Lung (tissue), 12 donors: ENCODE measurements around the gene CA12. TPM values are rescaled to one million over a fixed set of nuclear protein-coding genes. Genes with fewer than 3 reads are reported as not detected.
"Not testable (repeated sequence)": the region's sequence is repeated elsewhere in the genome, so short reads cannot be mapped to it uniquely, and the experiment has no call there.

Experiments
- ATAC-seq: fragments of 200-7000 bp; cut with Tn5 transposase; one replicate; pipeline ENCODE4 v1.9.1; 2020; ENCODE audit warnings: moderate number of reproducible peaks; ENCODE audit not compliant: insufficient read depth, low FRiP score
- DNase-seq, 3 donors: peaks; one replicate each; pipeline ENCODE4 v3.0.0-alpha.2; 2013 to 2017
- H3K27ac ChIP-seq, 2 donors: one replicate each; pipeline ENCODE4 v1.5.1; 2013; ENCODE audit warnings: mild to moderate bottlenecking in 2 of 2, moderate library complexity in 2 of 2, control low read depth in 1 of 2, inconsistent platforms in 1 of 2, low read depth in 1 of 2, low read length in 1 of 2
- H3K27me3 ChIP-seq, 3 donors: one replicate each; pipeline ENCODE4 v1.5.1; 2013; ENCODE audit warnings: low read length in 2 of 3; ENCODE audit not compliant: control insufficient read depth in 3 of 3, insufficient read depth in 3 of 3
- H3K36me3 ChIP-seq, 4 donors: one replicate each; pipeline ENCODE4 v1.5.1; 2013; ENCODE audit warnings: low read length in 4 of 4, mild to moderate bottlenecking in 1 of 4, moderate library complexity in 1 of 4; ENCODE audit not compliant: control insufficient read depth in 4 of 4, insufficient read depth in 4 of 4
- H3K4me1 ChIP-seq, 5 donors: one replicate each; pipeline ENCODE4 v1.5.1; 2013; ENCODE audit warnings: low read length in 5 of 5, mild to moderate bottlenecking in 2 of 5, moderate library complexity in 1 of 5; ENCODE audit not compliant: control insufficient read depth in 5 of 5, insufficient read depth in 5 of 5
- H3K4me3 ChIP-seq: one replicate; pipeline ENCODE4 v1.5.1; 2013; ENCODE audit warnings: mild to moderate bottlenecking, control low read depth, moderate library complexity
- H3K9ac ChIP-seq, 2 donors: one replicate each; pipeline ENCODE4 v1.5.1; 2013; ENCODE audit warnings: low read length in 2 of 2, control low read depth in 1 of 2; ENCODE audit not compliant: insufficient read depth in 1 of 2
- H3K9me3 ChIP-seq, 4 donors: one replicate each; pipeline ENCODE4 v1.5.1; 2013; ENCODE audit warnings: low read length in 3 of 4, mild to moderate bottlenecking in 1 of 4, moderate library complexity in 1 of 4; ENCODE audit not compliant: control insufficient read depth in 4 of 4, insufficient read depth in 3 of 4
- CTCF ChIP-seq: IDR thresholded peaks from 2 replicates; pipeline ENCODE4 v1.5.1; 2012; ENCODE audit warnings: mild to moderate bottlenecking; ENCODE audit errors: control extremely low read depth, extremely low read depth
- WGBS, 2 donors: extraction: QIAGEN DNeasy Blood & Tissue Kit; methylation state at CpG; one replicate each; pipeline ENCODE4 v1.1.7; 2013; 5-methylcytosine and 5-hydroxymethylcytosine counted together
- polyA plus RNA-seq, 2 donors: library from polyadenylated mRNA; stranded (reverse); fragments of 200-250 nt; gene quantifications; one replicate each; pipeline ENCODE4 v1.2.1, GENCODE V29; 2013
- total RNA-seq, 2 donors: library from RNA; depleted of rRNA in 1 of 2; stranded (reverse); fragments of >200 nt in 1 of 2; gene quantifications; one replicate each; pipeline ENCODE4 v1.2.1, GENCODE V29; 2014 to 2021
- donor health status: control.
- donor health status: control.
- donor health status: Bipolar disorder and iron deficiency.
- donor health status: healthy.
- donor health status: DM: yes; HTN: yes; CAD: no.

Gene CA12
- total and polyA plus RNA-seq, 4 donors: 2.2 to 46.8 (median 5.8) TPM

- no peak overlapping the region for H3K27ac ChIP-seq
- ATAC-seq (no peak), DNase-seq (peak; percentile 15 to 38 (median 30))
- H3K9me3 ChIP-seq: no peaks in the 10 kb centered on the region
- H3K27me3 ChIP-seq: no peaks in the 10 kb centered on the region
- 35 to 41% methylated on average over 4 of the region's 4 CpGs for WGBS, 2 donors
- no peak for TF ChIP-seq CTCF
- no peaks in the 10 kb centered on the region for H3K4me1 ChIP-seq
- no peak overlapping the region for H3K9ac ChIP-seq
- no peaks in the 10 kb centered on the region for H3K36me3 ChIP-seq
- H3K4me3 ChIP-seq: no peak overlapping the region
Measured at GRCh38 chr15:63322541-63322940, 59.1 kb downstream of the CA12 start.

- no peak for ATAC-seq
- no peaks in the 10 kb centered on the region for H3K4me1 ChIP-seq
- no peak overlapping the region for H3K27ac ChIP-seq
Measured at GRCh38 chr15:63321462-63321861, 60.2 kb downstream of the CA12 start.

GRCh38 chr15:63320981-63321380 is 60.7 kb downstream of the CA12 start:
- H3K4me1 ChIP-seq, DNase-seq, H3K36me3 ChIP-seq, H3K27ac ChIP-seq, H3K9me3 ChIP-seq, ATAC-seq, H3K27me3 ChIP-seq, H3K9ac ChIP-seq, H3K4me3 ChIP-seq: not testable (repeated sequence)
- WGBS, 2 donors: 96 to 99% methylated on average over 7 to 8 of the region's 11 CpGs

More at GRCh38 chr15:63321462-63321861, 60.2 kb downstream of the CA12 start:
- TF ChIP-seq CTCF: no peak
- no peak for DNase-seq
- 93 to 95% methylated on average over 29 of the region's 29 CpGs for WGBS, 2 donors
- Histone ChIP-seq H3K9me3 (no peaks in the 10 kb centered on the region), H3K4me3 (no peak overlapping the region), H3K36me3 (no peaks in the 10 kb centered on the region), H3K9ac (no peak overlapping the region), H3K27me3 (no peaks in the 10 kb centered on the region)

- not testable (repeated sequence) for H3K4me3 ChIP-seq, H3K9me3 ChIP-seq, DNase-seq, H3K36me3 ChIP-seq, H3K4me1 ChIP-seq, H3K27ac ChIP-seq, H3K27me3 ChIP-seq, ATAC-seq, H3K9ac ChIP-seq
- WGBS, 2 donors: 98 to 99% methylated on average over 7 to 8 of the region's 10 CpGs
Measured at GRCh38 chr15:63320446-63320845, 61.2 kb downstream of the CA12 start.

GRCh38 chr15:63319065-63319464 is 62.6 kb downstream of the CA12 start:
- DNase-seq: no peak
- H3K9ac ChIP-seq: no peak overlapping the region
- H3K27me3 ChIP-seq: no peaks in the 10 kb centered on the region
- no peak for ATAC-seq
- no peaks in the 10 kb centered on the region for H3K36me3 ChIP-seq
- H3K27ac ChIP-seq: no peak overlapping the region
- H3K4me1 ChIP-seq: no peaks in the 10 kb centered on the region
- no peaks in the 10 kb centered on the region for H3K9me3 ChIP-seq
- TF ChIP-seq CTCF: no peak
- no peak overlapping the region for H3K4me3 ChIP-seq
- WGBS, 2 donors: 94 to 98% methylated on average over 3 of the region's 3 CpGs
